PFSK-1 (cell line): ENCODE data around the gene SERPINB4.

Experiments
- FOXP2 ChIP-seq: optimal IDR thresholded peaks from 2 replicates; pipeline ENCODE3; 2011; ENCODE audit warnings: borderline replicate concordance, control low read depth, inconsistent platforms; ENCODE audit not compliant: insufficient read depth; ENCODE audit errors: extremely low read length, extremely low read depth
- POLR2AphosphoS5 ChIP-seq: IDR thresholded peaks from 2 replicates; pipeline ENCODE4 v1.6.1; 2012; ENCODE audit warnings: low read depth, mild to moderate bottlenecking, control low read depth, low read length, moderate library complexity
- SIN3A ChIP-seq: IDR thresholded peaks from 2 replicates; pipeline ENCODE4 v1.6.1; 2012; ENCODE audit warnings: mild to moderate bottlenecking, low read length, moderate library complexity, borderline replicate concordance; ENCODE audit not compliant: insufficient read depth
- TAF1 ChIP-seq: IDR thresholded peaks from 2 replicates; pipeline ENCODE4 v1.6.1; 2012; ENCODE audit warnings: low read length, control low read depth, borderline replicate concordance; ENCODE audit not compliant: insufficient read depth
- TF ChIP-seq, protein P1 (sequence below), 2 experiments: IDR thresholded peaks; 2 replicates each; pipeline versions ENCODE4 v1.6.1 to v1.8.0; 2011 to 2012; ENCODE audit warnings: low read depth in 2 of 2, low read length in 2 of 2, control low read depth in 1 of 2, inconsistent platforms in 1 of 2, mild to moderate bottlenecking in 1 of 2, moderate library complexity in 1 of 2; ENCODE audit not compliant: insufficient read depth in 1 of 2

Gene SERPINB4

DNA sequence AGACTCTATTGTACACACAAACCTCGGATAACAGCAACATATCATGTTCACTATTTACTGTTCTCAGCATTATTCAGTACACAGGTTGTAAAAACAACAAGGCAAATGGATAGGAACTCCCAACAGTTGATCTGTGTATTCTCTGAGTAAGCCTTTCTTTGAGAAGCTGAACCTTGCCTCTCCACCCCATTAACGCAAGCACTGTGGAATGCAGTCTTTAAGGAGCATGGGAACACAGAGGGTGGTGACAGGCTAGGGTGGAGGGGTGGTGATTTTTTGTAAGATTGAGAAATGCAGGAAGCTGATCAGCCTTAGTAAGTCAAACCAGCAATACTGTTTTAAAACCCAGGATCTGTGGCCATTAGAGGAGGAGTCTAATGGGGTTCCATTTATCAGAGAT lies 39.1 kb upstream of the SERPINB4 start:
- TF ChIP-seq FOXP2, result no peak
- no peak for TF ChIP-seq SIN3A
- TF ChIP-seq, protein P1, sequence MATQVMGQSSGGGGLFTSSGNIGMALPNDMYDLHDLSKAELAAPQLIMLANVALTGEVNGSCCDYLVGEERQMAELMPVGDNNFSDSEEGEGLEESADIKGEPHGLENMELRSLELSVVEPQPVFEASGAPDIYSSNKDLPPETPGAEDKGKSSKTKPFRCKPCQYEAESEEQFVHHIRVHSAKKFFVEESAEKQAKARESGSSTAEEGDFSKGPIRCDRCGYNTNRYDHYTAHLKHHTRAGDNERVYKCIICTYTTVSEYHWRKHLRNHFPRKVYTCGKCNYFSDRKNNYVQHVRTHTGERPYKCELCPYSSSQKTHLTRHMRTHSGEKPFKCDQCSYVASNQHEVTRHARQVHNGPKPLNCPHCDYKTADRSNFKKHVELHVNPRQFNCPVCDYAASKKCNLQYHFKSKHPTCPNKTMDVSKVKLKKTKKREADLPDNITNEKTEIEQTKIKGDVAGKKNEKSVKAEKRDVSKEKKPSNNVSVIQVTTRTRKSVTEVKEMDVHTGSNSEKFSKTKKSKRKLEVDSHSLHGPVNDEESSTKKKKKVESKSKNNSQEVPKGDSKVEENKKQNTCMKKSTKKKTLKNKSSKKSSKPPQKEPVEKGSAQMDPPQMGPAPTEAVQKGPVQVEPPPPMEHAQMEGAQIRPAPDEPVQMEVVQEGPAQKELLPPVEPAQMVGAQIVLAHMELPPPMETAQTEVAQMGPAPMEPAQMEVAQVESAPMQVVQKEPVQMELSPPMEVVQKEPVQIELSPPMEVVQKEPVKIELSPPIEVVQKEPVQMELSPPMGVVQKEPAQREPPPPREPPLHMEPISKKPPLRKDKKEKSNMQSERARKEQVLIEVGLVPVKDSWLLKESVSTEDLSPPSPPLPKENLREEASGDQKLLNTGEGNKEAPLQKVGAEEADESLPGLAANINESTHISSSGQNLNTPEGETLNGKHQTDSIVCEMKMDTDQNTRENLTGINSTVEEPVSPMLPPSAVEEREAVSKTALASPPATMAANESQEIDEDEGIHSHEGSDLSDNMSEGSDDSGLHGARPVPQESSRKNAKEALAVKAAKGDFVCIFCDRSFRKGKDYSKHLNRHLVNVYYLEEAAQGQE (IDR thresholded peaks at IDR 0.05; ENCODE audit: insufficient read depth in 1 of 2, low read depth in 2 of 2, low read length in 2 of 2), result no peak
- no peak for TF ChIP-seq TAF1
- no peak for TF ChIP-seq POLR2AphosphoS5

DNA sequence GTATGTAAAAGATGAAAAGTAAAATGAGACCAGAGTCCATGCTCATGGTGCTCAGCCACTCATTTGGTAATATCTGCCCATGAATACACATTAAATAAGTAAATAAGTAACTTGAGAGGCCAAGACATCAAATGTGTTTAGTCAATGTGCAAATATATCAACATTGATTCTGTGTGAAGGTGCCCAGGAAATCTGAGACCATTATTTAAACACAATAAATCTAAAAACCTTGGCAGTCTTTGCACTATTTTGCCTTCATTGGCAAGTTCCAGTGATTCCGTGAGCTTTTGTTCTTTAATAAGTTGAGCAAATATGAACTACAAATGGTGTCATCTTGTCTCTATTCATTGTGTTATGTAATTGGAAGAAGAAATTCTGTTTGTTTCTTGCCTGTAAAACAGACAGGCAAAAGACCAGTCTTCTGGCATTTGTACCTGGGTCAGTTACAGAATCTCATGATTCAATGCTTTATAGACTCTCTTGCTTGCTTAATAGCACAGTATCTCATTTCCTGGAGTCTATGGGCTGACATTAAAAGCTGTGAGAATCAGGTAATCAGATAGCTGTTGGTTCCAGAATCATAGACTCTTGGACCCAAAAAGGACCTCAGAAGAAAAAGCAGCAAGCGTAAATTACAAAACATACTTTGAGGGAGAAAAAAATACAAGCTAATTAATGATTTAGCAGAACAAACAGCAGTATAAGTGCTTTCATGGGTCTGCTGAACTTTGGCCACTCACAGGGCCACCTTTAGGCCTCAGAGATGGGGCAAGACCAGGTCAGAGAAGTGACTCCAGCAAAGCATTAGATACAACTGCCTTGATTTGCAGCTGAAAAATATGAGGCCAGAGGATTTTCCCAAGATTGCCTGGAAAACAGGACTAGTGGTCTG lies 37.6 kb upstream of the SERPINB4 start:
- no peak for TF ChIP-seq SIN3A
- no peak for TF ChIP-seq TAF1
- TF ChIP-seq, protein P1 (IDR thresholded peaks at IDR 0.05; ENCODE audit: insufficient read depth in 1 of 2, low read depth in 2 of 2, low read length in 2 of 2), result no peak
- TF ChIP-seq POLR2AphosphoS5, result no peak
- TF ChIP-seq FOXP2, result no peak

DNA sequence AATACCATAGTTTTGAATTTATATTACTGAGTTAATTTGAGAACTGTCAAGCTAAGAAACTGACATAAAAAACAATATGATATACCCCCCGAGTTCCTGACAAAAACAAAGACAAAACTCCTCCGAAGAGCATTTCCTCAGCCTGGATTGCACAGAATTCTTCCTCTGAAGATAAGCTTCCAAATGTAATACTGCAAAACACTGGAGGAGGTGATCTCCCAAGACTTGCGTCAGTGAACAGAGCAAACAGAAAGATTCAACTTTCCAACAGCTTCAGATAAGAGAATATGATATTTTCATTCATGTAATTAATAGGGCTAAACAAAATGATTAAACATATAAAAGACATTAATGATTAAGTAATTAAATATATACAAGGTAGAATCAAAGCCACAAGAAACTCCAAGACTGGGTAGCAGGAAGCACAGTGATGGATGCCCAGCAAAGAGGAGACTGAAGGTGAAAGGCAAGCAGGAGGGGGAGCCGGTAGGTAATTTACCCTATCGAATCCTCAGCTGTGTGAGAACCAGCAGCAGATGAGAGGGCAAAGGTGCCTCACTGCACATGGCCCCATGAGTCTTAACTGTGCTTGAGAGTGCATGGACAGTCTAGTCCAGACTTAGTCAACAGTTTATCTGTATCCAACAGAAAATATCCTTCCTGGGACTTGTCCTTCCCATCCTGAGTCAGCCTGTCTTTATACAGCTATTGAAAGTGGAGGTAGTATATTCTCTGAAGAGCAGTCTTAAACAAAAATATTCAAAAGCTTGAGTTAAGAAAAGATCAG lies 36.0 kb upstream of the SERPINB4 start:
- no peak for TF ChIP-seq POLR2AphosphoS5
- no peak for TF ChIP-seq FOXP2
- TF ChIP-seq, protein P1 (IDR thresholded peaks at IDR 0.05; ENCODE audit: insufficient read depth in 1 of 2, low read depth in 2 of 2, low read length in 2 of 2), result no peak
- no peak for TF ChIP-seq TAF1
- TF ChIP-seq SIN3A, result no peak

DNA sequence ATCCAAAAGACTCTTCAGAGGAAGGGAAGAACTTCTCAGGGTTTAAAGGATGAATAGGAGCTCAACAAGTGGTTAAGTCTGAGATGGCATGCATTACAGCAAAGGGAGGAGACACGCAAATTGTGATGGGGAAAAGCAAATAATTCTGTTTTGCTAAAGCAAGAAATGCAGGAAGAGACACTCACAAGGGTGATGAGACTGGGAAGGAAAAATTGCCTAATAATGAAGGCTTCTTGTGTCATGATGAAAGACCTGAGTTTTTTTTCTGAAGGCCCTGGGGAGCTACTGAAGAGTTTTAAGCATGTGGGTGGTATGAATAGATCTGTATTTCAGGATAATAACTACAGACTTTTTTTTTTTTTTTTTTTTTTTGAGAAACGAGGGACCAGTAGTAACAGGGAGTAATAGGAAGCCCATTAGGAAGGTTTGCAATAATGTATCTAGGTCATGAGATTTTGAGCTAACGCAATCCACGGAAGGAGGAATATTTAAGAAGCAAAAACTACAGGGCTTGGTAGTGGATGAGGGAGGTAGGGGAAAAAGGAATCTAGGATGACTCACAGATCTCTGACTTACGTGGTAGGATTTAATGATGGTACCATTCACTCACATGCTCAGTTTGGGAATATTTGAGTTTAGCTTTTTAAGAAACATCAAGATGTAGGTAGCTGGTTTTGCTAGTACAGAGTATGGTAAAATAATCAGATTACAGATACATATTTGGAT lies 33.6 kb upstream of the SERPINB4 start:
- TF ChIP-seq TAF1 (no peak), SIN3A (no peak), FOXP2 (no peak), POLR2AphosphoS5 (no peak)
- TF ChIP-seq, protein P1 (IDR thresholded peaks at IDR 0.05; ENCODE audit: insufficient read depth in 1 of 2, low read depth in 2 of 2, low read length in 2 of 2), result no peak
